Astrocyte (in vitro differentiated cells and primary cell): Measurements from ENCODE around the gene GYPC. TPM values are rescaled to one million over a fixed set of nuclear protein-coding genes. Genes with fewer than 3 reads are reported as not detected.

ENCODE experiments used
- DNase-seq: peaks from one replicate; pipeline ENCODE4 v3.0.0-alpha.2; 2010; ENCODE audit warnings: low read depth
- FAIRE-seq: peaks from 2 replicates; lab custom pipeline; 2011; peaks lifted over from hg19 to GRCh38; lab: Jason Lieb, UNC
- H2AFZ ChIP-seq: 2 replicates; pipeline ENCODE4 v1.6.0; 2012; ENCODE audit warnings: low read depth, low read length, inconsistent platforms
- H3K27ac ChIP-seq: 2 replicates; pipeline ENCODE4 v1.5.1; 2011; ENCODE audit warnings: low read depth, low read length, inconsistent platforms
- H3K27me3 ChIP-seq: 2 replicates; pipeline ENCODE4 v1.6.0; 2011; ENCODE audit warnings: low read length, inconsistent platforms; ENCODE audit not compliant: insufficient read depth
- H3K36me3 ChIP-seq: 2 replicates; pipeline ENCODE4 v1.5.1; 2011; ENCODE audit warnings: low read length, inconsistent platforms; ENCODE audit not compliant: insufficient read depth
- H3K4me1 ChIP-seq: 2 replicates; pipeline ENCODE4 v1.5.1; 2011; ENCODE audit warnings: low read length, inconsistent platforms; ENCODE audit not compliant: insufficient read depth
- H3K4me2 ChIP-seq: 2 replicates; pipeline ENCODE4 v1.6.0; 2012; ENCODE audit warnings: low read length, inconsistent platforms
- H3K4me3 ChIP-seq: 2 replicates; pipeline ENCODE4 v1.5.1; 2011; ENCODE audit warnings: low read depth, mild to moderate bottlenecking, low read length, inconsistent platforms; ENCODE audit not compliant: insufficient read depth
- H3K79me2 ChIP-seq: 2 replicates; pipeline ENCODE4 v1.6.0; 2012; ENCODE audit warnings: mild to moderate bottlenecking, low read length, inconsistent platforms; ENCODE audit not compliant: insufficient read depth
- H3K9ac ChIP-seq: 2 replicates; pipeline ENCODE4 v1.6.0; 2012; ENCODE audit warnings: mild to moderate bottlenecking, low read length, inconsistent platforms
- H3K9me3 ChIP-seq: 2 replicates; pipeline ENCODE4 v1.5.1; 2012; ENCODE audit warnings: low read depth, mild to moderate bottlenecking, low read length, inconsistent platforms; ENCODE audit not compliant: insufficient read depth
- H4K20me1 ChIP-seq: 2 replicates; pipeline ENCODE4 v1.6.0; 2012; ENCODE audit warnings: low read length, inconsistent platforms; ENCODE audit not compliant: insufficient read depth
- H3K27ac Mint-ChIP-seq: one replicate; pipeline ENCODE4 v1.8.0; 2021; ENCODE audit warnings: mild to moderate bottlenecking, mixed read lengths; ENCODE audit not compliant: unreplicated experiment
- H3K27me3 Mint-ChIP-seq: one replicate; pipeline ENCODE4 v1.8.0; 2021; ENCODE audit warnings: low read depth, mixed read lengths; ENCODE audit not compliant: unreplicated experiment
- H3K36me3 Mint-ChIP-seq: one replicate; pipeline ENCODE4 v1.8.0; 2021; ENCODE audit warnings: low read depth, mixed read lengths; ENCODE audit not compliant: unreplicated experiment
- H3K4me1 Mint-ChIP-seq: one replicate; pipeline ENCODE4 v1.8.0; 2021; ENCODE audit warnings: low read depth, mixed read lengths; ENCODE audit not compliant: unreplicated experiment
- H3K4me3 Mint-ChIP-seq: one replicate; pipeline ENCODE4 v1.8.0; 2021; ENCODE audit warnings: mild to moderate bottlenecking, moderate library complexity, mixed read lengths; ENCODE audit not compliant: unreplicated experiment
- H3K9me3 Mint-ChIP-seq: one replicate; pipeline ENCODE4 v1.8.0; 2021; ENCODE audit warnings: mild to moderate bottlenecking, mixed read lengths; ENCODE audit not compliant: unreplicated experiment
- EZH2 ChIP-seq: IDR thresholded peaks from 2 replicates; pipeline ENCODE4 v1.6.1; 2012; ENCODE audit warnings: mild to moderate bottlenecking, low read length, inconsistent platforms; ENCODE audit not compliant: insufficient read depth
- total RNA-seq: library from RNA; stranded (reverse); gene quantifications from 2 replicates; pipeline ENCODE4 v1.2.1, GENCODE V29; 2021
- TF ChIP-seq, protein P1 (sequence below): IDR thresholded peaks from 2 replicates; pipeline ENCODE4 v1.5.1; 2011; ENCODE audit warnings: low read depth, mild to moderate bottlenecking, inconsistent platforms, low read length, moderate library complexity; ENCODE audit not compliant: insufficient read depth

The GYPC gene
- total RNA-seq, 1 donor from 2014 or later: 29.3 TPM

DNA sequence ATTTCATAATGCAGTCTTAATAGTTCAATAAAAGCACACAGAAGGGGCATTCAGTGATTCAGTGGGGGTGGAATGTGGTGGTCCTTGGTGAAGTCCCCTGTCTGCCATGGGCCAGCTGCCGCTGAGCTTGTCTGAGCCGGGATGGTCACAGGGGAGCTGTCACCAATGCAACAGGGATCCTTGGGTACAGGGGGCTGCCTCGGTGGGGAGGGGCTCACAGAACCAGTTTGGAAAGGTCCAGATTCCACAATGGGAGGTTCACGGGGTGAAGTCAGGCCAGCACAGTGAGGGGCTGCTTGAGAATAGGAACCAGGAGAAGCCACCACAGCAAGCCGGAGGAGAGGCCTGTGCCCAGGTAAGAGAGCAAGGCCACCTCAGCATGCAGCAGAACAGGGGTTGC is 75.4 kb downstream of the GYPC start:
- H3K36me3 Mint-ChIP-seq: peaks cover 2% of the 10 kb centered on the region
- H3K9me3 ChIP-seq: peaks cover 5% of the 10 kb centered on the region
- no peak overlapping the region for H3K4me3 ChIP-seq
- H3K9me3 Mint-ChIP-seq: peaks cover 4% of the 10 kb centered on the region
- H3K27ac ChIP-seq: no peak overlapping the region
- H3K4me2 ChIP-seq: no peak overlapping the region
- H3K27me3 Mint-ChIP-seq: peaks cover 15% of the 10 kb centered on the region
- H3K36me3 ChIP-seq: no peaks in the 10 kb centered on the region
- H4K20me1 ChIP-seq: no peaks in the 10 kb centered on the region
- H3K27me3 ChIP-seq: no peaks in the 10 kb centered on the region
- no peak overlapping the region for H2AFZ ChIP-seq
- no peak overlapping the region for H3K9ac ChIP-seq
- FAIRE-seq (no peak), DNase-seq (no peak)
- TF ChIP-seq, protein P1, sequence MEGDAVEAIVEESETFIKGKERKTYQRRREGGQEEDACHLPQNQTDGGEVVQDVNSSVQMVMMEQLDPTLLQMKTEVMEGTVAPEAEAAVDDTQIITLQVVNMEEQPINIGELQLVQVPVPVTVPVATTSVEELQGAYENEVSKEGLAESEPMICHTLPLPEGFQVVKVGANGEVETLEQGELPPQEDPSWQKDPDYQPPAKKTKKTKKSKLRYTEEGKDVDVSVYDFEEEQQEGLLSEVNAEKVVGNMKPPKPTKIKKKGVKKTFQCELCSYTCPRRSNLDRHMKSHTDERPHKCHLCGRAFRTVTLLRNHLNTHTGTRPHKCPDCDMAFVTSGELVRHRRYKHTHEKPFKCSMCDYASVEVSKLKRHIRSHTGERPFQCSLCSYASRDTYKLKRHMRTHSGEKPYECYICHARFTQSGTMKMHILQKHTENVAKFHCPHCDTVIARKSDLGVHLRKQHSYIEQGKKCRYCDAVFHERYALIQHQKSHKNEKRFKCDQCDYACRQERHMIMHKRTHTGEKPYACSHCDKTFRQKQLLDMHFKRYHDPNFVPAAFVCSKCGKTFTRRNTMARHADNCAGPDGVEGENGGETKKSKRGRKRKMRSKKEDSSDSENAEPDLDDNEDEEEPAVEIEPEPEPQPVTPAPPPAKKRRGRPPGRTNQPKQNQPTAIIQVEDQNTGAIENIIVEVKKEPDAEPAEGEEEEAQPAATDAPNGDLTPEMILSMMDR: no peak
- no peak for TF ChIP-seq EZH2
- no peaks in the 10 kb centered on the region for H3K4me1 Mint-ChIP-seq
- no peaks in the 10 kb centered on the region for H3K79me2 ChIP-seq
- H3K27ac Mint-ChIP-seq: no peak overlapping the region
- H3K4me1 ChIP-seq: no peaks in the 10 kb centered on the region
- H3K4me3 Mint-ChIP-seq: no peak overlapping the region

DNA sequence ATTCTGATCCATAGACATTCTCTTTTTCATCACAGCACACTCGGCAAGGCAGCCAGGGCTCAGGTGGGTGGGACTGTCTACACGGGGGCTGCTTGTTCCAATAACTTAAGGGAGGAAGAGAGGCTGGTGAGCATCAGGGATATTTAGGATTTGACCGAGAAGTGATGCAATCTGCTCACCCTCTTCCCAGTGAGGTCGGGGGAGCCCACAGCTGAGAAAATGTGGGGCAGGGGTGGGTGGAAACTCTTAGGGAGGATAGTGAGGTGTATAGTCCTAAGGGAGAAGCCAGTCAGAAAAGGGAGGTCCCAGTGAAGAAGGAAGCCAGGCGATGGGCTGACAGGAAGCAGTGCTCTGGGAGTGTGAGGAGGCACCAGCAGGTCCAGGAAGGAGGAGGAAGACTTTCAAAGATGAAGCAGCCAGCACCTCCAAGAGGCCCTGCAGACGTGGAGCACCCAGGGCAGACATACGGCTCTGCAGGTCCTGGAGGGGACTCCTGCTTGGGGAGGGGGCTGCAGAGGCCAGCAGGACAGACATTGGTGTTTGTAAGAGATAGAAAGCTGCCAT is 76.8 kb downstream of the GYPC start:
- H3K27ac Mint-ChIP-seq: no peak overlapping the region
- no peak overlapping the region for H3K9ac ChIP-seq
- H3K9me3 Mint-ChIP-seq: peaks cover 4% of the 10 kb centered on the region
- no peaks in the 10 kb centered on the region for H3K36me3 ChIP-seq
- no peak overlapping the region for H2AFZ ChIP-seq
- H3K27me3 Mint-ChIP-seq: peaks cover 15% of the 10 kb centered on the region
- no peak overlapping the region for H3K4me3 Mint-ChIP-seq
- H3K79me2 ChIP-seq: no peaks in the 10 kb centered on the region
- H3K9me3 ChIP-seq: peaks cover 5% of the 10 kb centered on the region
- H4K20me1 ChIP-seq: no peaks in the 10 kb centered on the region
- no peaks in the 10 kb centered on the region for H3K27me3 ChIP-seq
- DNase-seq (no peak), FAIRE-seq (no peak)
- TF ChIP-seq EZH2: no peak
- TF ChIP-seq, protein P1: no peak
- peaks cover 2% of the 10 kb centered on the region for H3K36me3 Mint-ChIP-seq
- H3K4me2 ChIP-seq: no peak overlapping the region
- no peaks in the 10 kb centered on the region for H3K4me1 Mint-ChIP-seq
- no peak overlapping the region for H3K4me3 ChIP-seq
- no peaks in the 10 kb centered on the region for H3K4me1 ChIP-seq
- no peak overlapping the region for H3K27ac ChIP-seq

DNA sequence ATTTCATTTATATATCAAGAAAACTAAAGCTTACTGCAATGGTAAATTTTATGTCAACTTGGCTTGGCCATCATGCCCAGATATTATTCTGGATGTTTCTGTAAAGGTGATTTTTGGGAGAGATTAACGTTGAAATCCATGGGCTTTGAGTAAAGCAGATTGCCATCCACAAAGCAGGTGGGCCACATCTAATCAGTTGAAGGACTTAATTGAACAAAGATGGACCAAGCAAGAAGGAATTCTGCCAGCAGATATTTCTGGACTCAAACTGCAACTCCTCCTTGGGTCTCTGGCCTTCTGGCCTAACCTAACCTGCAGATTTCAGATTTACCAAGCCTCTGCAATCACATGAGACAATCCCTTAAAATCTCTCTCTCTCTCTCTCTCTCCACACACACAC is 77.8 kb downstream of the GYPC start:
- H3K79me2 ChIP-seq: no peaks in the 10 kb centered on the region
- FAIRE-seq: no peak
- Mint-ChIP-seq H3K27ac (no peak overlapping the region), H3K4me1 (no peaks in the 10 kb centered on the region), H3K27me3 (peaks cover 15% of the 10 kb centered on the region), H3K9me3 (peaks cover 4% of the 10 kb centered on the region), H3K36me3 (peaks cover 2% of the 10 kb centered on the region), H3K4me3 (no peak overlapping the region)
- H3K9me3 ChIP-seq: peaks cover 5% of the 10 kb centered on the region
- TF ChIP-seq, protein P1: no peak
- TF ChIP-seq EZH2: no peak
- H2AFZ ChIP-seq: no peak overlapping the region
- no peaks in the 10 kb centered on the region for H3K36me3 ChIP-seq
- no peak for DNase-seq
- H3K4me2 ChIP-seq: no peak overlapping the region
- H3K9ac ChIP-seq: no peak overlapping the region
- no peaks in the 10 kb centered on the region for H4K20me1 ChIP-seq
- H3K27ac ChIP-seq: no peak overlapping the region
- no peak overlapping the region for H3K4me3 ChIP-seq
- H3K27me3 ChIP-seq: no peaks in the 10 kb centered on the region
- H3K4me1 ChIP-seq: no peaks in the 10 kb centered on the region
